ENCODE results near the gene SLAMF6.

DNA sequence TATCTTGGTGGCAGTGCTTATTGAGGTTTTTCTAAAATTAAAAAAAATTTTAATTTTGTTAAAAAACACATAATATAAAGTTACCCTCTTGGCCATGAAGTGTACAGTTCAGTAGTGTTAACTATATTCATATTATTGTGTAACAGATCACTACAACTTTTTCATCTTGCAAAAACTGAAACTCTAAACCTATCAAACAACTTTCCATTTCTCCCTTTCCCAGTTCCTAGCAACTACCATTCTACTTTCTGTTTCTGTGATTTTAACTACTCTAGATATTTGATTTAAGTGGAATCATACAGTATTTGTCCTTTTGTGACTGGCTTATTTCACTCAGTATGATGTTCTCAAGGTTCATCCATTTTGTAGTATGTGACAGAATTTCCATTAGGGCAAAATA lies 55.5 kb downstream of the SLAMF6 start:
- TF ChIP-seq POLR2AphosphoS5 (IDR thresholded peaks at IDR 0.05): no peak
- no peak for TF ChIP-seq POLR2A (IDR thresholded peaks at IDR 0.05)

Data from breast epithelium (tissue), 3 donors.